NCI-H748 treated with DMSO at 0.1 percent for 48 hours (cell line): ENCODE data around the gene PODN.

ENCODE experiments used
- DNase-seq: peaks from one replicate; lab custom pipeline; 2025; lab: John Stamatoyannopoulos, UW

Gene PODN

GRCh38 chr1:53089478-53090226 is 27.6 kb downstream of the PODN start:
- DNase-seq = no peak

- DNase-seq = no peak
Observed at GRCh38 chr1:53090227-53091147, 28.5 kb downstream of the PODN start.

- no peak for DNase-seq
Observed at GRCh38 chr1:53091841-53092645, 30.0 kb downstream of the PODN start.

GRCh38 chr1:53092659-53093450 is 30.8 kb downstream of the PODN start:
- DNase-seq = no peak

- no peak for DNase-seq
Observed at GRCh38 chr1:53093451-53093754, 31.4 kb downstream of the PODN start.

GRCh38 chr1:53093778-53094532 is 31.9 kb downstream of the PODN start:
- DNase-seq = no peak

- no peak for DNase-seq
Observed at GRCh38 chr1:53094533-53094919, 32.5 kb downstream of the PODN start.

GRCh38 chr1:53104289-53104913 is 42.4 kb downstream of the PODN start:
- DNase-seq = no peak

- no peak for DNase-seq
Observed at GRCh38 chr1:53107090-53107489, 45.1 kb downstream of the PODN start.

- DNase-seq = peak; percentile 33
Observed at GRCh38 chr1:53107570-53108322, 45.7 kb downstream of the PODN start.

GRCh38 chr1:53108646-53109580 is 46.9 kb downstream of the PODN start:
- DNase-seq = no peak

GRCh38 chr1:53110370-53111072 is 48.5 kb downstream of the PODN start:
- DNase-seq = no peak

- no peak for DNase-seq
Observed at GRCh38 chr1:53111073-53111556, 49.1 kb downstream of the PODN start.

- DNase-seq = no peak
Observed at GRCh38 chr1:53111693-53112092, 49.7 kb downstream of the PODN start.

- DNase-seq = no peak
Observed at GRCh38 chr1:53112271-53112774, 50.3 kb downstream of the PODN start.

GRCh38 chr1:53112861-53113260 is 50.8 kb downstream of the PODN start:
- DNase-seq = no peak

- no peak for DNase-seq
Observed at GRCh38 chr1:53114090-53114489, 52.1 kb downstream of the PODN start.
